NCI-H146 treated with DMSO at 0.1 percent for 48 hours (cell line): ENCODE results near the gene VEPH1.

Source experiments
- DNase-seq: peaks from one replicate; lab custom pipeline; 2025; ENCODE audit not compliant: unreplicated experiment; lab: John Stamatoyannopoulos, UW

VEPH1 gene

DNA sequence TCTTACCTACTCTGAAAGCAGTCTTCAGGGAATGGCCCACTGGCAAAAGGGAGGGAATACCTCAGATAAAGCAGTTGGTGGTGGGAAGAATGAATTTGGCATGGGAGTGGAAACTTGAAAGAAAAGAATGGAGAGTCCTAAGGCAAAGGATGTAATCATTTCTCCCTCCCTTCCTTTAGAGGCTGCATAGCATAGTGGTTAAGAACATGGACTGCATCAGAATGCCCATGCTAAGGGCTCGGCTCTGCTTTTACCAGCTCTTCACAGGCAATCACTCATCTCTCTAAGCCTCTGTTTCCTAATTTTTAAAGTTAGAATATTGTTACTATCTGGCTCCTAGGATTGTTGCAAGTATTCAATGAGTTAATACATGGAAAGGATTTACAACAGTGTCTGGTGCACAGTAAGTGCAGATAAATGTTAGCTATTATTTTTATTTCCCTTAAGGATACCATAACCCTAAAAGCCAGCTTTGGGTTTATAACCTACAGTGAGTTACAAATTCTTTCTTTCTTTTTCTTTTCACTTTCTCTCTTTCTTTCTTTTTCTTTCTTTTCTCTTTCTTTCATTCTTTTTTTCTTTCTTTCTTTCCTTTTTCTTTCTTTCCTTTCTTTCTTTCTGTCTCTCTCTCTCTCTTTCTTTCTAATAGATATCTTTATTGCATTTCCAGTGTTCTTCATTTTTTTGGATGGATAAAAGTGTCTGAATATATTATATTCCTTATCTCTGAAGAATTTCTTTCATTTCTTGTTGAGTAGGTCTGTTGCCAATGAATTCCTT lies 23.6 kb downstream of the VEPH1 start:
- no peak for DNase-seq

DNA sequence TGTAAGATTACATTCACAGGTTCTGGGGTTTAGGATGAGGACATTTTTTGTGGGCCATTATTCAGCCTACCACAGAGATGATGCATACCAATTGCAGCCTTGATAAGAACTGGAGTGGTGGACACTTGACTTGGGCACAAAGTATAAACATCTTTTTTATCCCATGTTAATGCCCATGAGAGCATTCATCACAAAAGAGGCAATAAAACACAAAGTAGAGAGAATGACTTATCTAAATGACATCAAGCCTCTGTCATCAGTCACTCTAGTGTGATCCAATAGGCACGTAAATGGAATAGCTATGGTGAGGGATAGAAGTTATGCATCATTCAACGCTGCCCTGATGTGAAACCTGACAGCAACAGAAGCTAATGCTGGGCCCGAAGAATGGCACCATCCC lies 25.8 kb downstream of the VEPH1 start:
- DNase-seq = no peak

DNA sequence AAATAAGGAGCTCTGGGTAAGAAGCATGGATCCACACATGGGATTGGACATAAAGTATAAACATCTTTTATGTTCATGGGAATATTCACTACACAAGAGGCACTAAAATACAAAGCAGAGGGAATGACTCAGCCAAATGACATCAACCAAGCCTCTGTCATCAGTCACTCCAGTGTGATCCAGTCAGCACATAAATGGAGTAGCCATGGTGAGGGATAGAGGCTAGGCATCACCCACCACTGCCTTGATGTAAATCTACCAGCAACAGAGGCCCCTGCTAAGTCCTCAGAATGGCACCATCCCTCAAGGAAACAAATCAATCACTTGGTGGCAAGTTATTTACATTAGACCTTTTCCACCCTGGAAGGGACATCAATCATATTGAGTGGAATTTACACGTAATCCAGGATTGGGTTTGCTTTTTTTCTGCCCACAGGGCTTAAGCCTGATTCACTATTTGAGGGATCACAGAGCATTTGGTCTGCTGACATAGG lies 27.2 kb downstream of the VEPH1 start:
- no peak for DNase-seq

DNA sequence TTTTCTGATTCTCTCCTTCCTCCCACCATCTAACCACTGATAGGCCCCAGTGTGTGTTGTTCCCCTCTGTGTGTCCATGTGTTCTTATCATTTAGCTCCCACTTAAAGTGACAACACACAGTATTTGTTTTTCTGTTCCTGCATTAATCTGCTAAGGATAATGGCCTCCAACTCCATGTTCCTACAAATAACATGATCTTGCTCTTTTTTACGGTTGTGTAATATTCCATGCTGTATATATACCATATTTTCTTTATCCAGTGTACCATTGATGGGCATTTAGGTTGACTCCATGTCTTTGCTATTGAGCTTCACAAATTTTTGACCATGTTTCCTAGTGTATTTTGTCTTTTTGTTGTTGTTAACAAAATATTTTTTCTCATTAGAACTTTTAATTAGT lies 30.6 kb downstream of the VEPH1 start:
- DNase-seq = no peak

DNA sequence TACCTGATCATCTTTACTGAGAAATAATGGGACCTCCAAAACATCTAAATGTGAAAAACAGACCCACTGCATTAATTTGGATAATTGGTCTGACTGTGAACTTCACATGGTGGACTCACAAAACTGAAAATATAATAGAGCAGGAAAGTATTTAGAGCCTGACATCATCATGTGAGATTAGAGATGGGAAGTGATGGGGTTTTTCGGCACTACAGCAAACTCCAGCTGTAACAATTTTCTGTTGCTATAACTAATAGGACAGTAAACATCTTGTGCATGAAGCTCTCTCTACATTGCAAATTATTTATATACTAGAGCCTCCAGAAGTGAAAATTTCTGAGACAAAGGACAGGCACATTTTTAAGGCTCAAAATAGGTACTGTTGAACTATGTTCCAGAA lies 32.2 kb downstream of the VEPH1 start:
- no peak for DNase-seq

DNA sequence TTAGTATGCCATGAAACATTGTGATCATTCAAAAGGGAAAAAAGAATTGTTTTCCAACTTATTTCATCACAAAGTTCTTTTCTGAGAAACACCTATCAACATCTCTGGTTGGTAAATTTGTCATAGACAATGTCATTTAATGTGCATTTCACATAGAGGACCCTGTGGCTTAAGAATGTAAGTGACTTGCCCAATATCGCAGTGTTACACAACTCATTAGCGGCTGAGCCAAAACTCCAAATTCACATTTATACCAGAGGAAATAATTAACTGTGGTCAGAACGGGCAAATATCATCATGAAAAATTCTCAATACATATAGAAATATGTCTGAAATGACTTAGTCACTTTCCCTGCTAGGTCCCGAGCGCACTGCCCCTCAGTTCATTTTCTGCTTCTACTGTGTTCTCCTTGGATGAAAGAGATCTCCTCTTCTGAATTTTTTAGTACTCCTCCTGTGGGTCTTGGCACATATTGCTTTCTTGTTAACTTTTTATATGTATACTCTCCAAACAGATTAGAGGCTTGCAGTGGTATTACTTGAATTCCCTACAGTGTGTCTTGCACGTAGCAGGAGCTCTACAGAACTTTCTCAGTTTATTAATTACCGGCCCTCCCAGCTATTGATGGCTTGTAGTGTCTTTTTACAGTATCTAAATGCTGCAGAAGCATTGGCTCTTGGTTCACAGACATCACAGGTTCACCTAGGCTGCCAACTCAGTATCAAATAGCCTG lies 33.5 kb downstream of the VEPH1 start:
- no peak for DNase-seq

DNA sequence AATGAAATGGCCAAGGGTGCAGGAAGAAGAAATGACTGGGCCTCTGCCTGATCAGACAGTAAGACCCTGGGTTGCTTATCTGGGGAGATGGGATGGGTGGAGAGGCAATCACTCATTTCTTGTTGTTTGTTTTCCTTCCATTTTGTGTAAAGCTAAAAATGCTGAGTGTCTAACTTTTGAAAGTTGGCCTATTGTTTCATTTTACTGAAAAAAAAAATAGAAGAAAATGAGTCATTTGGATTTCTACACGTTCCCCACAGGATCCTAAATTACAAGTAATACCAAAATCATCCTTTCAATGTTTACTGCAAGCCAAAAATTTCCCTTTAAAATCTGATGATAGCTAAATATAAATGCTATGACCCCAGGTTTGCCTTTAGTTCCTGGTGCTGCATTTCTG lies 36.0 kb downstream of the VEPH1 start:
- DNase-seq = no peak

DNA sequence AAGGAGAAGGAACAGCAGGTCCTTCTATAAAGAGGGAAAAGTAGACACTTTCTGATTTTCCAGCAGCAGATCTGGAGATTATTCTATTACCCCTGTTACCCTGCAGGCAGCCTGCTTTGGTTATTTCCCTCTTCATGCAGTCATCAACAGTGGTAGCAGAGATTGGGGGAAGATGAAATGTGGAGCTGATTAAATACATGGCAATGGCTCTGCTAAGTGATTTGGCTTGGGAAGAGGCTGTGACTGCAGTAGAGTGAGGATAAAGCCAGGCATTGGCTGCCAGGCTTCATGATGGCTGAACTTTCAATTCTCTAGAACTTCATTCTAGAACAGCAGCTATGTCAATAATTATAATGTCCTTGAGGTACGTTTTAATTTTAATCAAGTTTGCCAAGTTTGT lies 37.5 kb downstream of the VEPH1 start:
- DNase-seq = no peak

DNA sequence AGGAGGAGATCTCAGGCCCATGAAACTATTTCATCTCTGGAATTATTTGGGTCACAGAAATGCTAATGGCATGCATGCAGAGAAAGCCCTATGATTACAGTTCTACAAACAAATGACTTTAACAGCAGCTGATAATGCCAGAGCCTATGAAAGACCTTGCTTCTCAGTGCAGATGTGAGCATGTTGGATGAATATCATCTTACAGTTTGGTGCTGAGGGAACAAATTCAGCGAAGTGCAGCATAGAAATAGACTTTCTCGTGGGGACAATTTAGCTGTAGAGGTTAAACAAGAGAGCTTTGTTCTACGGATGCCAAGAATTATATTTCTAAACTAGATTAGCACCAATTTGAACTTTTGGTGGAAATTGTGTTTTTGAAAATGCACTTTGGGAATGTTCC lies 38.9 kb downstream of the VEPH1 start:
- DNase-seq = peak; percentile 42

DNA sequence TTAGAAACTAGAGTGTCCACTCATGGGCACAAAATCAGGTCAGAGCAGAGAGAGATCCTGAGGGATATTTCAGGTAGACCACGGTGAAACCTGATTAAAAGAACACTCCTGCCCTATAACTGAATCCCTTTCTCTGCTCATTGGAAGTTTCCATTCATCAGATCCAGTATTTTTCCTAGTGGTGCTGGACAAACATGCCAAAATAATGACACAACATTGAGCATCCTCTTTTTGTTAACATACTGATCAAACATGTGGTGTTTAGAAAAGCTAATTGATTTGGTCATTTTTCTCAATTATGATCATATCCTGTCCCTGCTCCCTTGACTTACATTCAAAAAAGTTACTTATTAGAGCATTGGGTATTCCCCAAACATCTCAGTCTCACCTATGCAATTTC lies 39.4 kb downstream of the VEPH1 start:
- DNase-seq = no peak

DNA sequence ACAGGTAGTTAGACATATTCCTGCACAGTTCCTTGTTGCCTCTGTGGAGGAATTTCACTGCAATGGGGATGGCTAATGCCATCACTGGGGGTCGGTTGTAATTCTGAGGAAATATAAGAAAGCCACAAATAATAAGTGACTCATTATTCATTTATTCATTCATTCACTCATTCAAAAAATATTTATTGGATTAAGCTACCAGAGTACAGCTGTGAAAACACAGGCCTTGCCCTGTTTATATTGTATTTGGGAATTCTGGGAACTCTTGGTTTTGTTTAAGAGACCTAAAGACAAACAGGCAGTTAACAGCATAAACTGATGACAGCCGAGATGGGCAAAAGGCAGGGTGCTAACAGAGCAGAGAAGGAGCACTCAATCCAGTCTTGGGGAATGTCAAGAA lies 43.0 kb downstream of the VEPH1 start:
- no peak for DNase-seq

DNA sequence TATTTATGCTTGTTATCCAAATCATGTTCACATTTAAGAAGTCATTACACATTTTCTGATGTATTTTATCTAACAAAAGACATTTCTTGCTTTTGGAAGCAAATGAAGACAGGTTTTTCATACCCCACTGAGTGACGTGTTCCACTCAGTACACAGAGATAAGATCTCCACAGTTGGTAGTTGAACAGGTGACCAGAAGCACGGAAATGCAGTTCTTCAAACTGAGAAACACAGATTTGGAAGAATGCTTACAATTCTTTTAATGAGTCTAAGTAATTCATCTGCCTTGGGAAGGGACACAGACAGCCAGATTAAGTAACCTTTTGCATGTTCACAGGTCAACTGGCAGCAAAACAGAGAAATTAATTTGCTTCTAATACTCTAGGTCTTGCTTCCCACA lies 43.5 kb downstream of the VEPH1 start:
- DNase-seq = no peak

DNA sequence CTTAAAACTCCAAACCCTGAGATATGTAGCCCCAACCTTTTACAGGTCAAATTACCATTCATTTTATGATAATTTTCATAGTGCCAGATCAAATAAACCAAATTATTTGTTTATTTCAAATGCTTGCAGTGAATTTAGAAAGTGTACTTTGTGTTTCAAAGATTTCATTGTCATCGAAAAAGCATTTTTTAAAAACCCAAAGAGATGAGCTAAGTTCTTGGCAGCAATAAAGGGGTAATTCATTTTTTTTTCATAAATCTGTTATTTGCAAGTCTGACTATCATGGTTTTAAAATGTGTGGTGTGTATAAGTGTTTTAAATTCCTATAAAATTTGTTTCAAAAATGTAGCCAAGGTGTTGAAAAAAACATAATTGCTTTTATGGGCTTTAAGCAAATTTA lies 49.4 kb downstream of the VEPH1 start:
- no peak for DNase-seq

DNA sequence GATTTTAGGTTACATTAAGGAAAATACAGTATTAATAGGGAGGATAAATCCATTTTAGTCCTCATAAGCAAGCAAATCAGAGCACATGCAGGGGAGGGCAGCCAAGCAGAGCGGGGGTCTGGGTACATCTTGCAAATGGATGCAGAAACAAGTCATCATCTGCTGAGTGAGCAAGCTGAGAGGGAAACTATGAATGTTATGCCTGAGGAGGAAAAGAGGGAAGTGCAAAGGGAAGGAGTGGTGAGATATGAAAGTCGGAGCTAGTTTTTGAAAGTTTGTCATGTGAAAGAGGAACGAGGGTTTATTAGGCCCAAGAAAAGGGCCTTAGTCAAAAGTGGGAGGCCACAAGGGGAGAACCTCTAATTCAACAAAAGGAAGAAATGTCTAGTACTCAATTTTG lies 51.1 kb downstream of the VEPH1 start:
- DNase-seq = no peak

DNA sequence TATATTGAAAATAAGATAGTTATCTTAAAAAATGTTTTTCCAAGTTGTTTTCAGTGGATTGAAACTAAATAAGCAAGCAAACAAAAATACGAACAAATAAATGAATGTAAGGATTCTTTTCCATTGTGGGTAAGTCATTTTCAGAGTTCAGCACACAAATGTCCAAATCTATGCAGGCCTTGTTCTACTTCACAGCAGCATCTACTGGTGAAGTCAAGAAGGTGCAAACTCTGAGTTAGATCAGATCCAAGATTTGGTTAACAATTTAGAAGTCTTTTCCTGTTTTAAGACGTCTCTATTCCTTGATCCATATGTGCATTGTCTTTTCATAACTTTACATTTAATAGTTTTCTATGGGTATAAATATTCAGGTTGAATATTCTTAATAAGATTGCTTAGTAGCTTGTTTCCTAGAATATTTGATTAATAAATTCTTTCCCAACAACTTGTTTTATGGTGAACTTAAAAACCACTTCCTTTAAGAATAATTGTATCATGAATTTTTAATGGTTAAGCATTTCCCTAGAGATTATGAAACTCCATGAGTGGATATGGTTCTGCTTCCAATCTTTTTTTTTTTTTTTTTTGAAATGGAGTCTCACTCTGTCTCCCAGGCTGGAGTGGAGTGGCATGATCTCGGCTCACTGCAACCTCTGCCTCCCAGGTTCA lies 56.1 kb downstream of the VEPH1 start:
- DNase-seq = no peak

DNA sequence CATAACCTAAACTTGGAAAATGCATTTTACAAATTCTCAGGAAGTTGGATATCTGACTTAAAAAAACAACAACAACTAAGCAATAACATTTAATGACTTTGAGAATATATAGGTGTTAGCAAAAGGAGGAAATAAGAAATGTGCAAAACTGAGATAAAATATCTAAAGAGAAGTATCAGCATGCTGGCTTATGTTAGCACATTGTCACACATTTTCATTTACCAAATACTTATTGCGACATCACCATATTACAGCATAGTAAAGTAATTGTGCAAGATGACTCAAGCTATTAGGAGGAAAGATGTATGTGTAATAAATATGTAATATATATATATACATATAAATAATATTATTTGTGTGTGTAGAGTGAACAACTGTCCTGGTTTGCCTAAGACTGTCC lies 57.4 kb downstream of the VEPH1 start:
- DNase-seq = no peak

DNA sequence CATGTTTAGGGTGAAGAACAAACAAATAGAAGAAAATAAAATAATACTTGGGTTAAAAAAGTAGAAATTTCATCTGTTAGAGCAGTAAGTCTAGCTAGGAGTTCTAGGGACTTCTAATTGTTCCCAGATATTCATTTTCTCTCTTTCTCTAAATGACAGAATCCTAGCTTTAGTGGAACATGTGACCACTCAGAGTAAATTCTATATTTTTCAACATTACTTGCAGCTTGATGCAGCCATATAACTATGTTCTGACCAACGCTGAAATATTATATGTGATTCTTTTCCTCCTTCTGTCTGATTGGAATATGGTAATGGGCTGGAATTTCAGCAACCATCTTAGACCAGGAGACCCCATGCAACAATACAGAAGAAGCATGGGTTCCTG lies 58.4 kb downstream of the VEPH1 start:
- DNase-seq = no peak

DNA sequence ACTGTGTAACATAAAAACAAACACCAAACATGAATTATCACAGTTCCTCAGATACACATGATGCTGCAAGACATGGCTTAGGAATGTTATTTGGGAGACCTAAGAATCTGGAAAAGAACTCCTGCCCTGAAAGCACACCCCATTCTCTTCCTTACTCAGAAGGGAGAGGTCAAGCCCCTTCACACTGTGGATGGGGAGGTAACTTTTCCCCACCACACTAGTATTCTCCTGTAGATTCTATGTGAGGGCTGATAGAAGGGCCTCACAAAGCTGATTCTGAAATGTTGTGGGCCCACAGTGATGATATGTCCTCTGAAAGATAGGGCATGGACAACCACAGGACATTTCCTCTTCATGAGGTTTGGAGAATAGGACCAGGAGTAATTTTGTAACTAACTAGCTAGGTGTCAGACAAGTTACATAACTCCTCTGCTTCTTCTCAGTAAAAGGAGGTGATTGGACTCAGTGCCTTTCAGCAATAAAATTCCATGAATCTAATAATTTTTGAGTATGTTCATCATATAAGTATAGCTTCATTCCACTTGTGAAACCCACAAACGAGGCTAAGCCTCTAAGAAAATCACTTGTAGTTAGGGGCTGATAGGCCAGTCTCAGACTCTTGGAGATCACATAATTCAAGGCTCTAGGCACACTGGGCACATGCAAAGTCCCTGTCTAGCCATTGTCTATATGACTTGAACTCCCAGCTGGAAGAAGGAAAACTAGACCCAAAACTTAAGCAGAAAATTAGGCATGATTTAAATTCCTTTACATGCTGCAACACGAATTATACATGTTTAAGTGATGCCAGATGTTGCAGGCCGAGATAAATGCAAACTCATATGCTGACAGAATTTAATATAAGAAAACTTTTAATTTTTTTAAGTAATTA lies 59.1 kb downstream of the VEPH1 start:
- DNase-seq = no peak

DNA sequence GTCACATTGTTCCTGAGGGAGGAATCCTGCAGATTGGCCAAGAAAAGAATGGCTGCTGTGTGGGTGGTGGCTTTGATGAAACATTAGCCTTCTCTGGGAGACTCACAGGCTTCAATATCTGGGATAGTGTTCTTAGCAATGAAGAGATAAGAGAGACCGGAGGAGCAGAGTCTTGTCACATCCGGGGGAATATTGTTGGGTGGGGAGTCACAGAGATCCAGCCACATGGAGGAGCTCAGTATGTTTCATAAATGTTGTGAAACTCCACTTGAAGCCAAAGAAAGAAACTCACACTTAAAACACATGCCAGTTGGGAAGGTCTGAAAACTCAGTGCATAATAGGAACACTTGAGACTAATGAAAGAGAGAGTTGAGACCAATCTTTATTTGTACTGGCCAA lies 60.5 kb downstream of the VEPH1 start:
- no peak for DNase-seq

DNA sequence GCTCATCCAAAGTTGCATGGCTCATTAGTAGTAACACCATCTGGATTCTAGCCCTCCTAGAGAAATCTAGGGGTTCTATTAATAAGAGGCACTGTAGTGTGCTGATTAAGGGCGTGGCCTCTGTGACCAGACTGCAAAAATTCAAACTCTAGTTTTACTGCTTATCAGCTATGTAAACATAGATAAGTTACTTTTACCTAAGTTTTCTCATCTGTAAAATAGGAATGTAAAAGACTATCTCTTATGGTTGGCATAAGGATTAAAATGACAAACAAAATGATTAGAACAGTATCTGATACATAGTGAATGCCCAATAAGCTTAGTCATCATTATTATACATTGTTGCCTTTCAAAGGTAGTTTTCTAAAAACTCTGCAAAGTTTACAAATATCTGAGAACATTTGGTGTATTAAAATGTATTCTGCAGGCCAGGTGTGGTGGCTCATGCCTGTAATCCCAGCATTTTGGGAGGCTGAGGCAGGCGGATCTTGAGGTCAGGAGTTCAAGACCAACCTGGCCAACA lies 62.1 kb downstream of the VEPH1 start:
- no peak for DNase-seq

DNA sequence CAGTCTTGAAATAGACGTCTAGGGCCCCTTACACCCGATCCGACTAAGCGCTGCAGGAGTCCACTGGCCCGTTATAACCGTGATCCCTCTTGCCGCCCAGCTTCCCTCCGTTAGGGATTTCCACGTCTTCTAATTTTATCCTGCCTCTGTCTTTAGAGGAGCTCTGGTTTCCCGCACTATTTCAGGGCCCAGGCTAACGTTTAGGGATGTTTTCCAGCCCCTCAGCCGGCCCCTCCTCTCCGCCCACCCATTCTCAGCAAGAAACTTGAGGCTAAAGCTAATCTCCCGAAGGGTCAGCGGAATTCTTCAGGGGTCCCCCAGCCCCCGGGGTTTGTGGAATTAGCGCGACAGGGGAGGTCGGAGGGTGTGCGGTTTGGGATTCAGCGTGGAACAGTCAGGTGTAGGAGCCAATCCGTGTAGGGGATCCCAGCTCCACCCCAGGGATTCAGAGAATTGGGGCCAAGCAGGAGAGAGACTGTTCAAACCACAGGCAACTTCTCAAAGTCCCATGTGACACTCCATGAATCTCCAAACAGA lies 65.0 kb downstream of the VEPH1 start:
- DNase-seq = peak; percentile 70
